Caco-2 (cell line): Measurements from ENCODE around the gene ABHD12B. TPM values are rescaled to one million over a fixed set of nuclear protein-coding genes. Genes with fewer than 3 reads are reported as not detected.

ENCODE experiments used
- BruUV-seq: library from RNA; stranded (reverse); fragments of 400-500 nt; replicated peaks from 2 replicates; lab custom pipeline; 2021; lab: Mats Ljungman, UMichigan
- CTCF ChIA-PET: fragments of 300-600 bp; sonication (Branson Sonifier 250); formaldehyde crosslinking; loops from one replicate; lab custom pipeline; 2022; ENCODE audit warnings: antibody characterized with exemption; lab: Charles Lee
- POLR2A ChIA-PET: fragments of 300-600 bp; sonication (Branson Sonifier 250); formaldehyde crosslinking; loops from one replicate; lab custom pipeline; 2022; ENCODE audit warnings: antibody characterized with exemption; lab: Charles Lee
- DNase-seq, 2 experiments: peaks; one replicate each; pipeline versions ENCODE4 v3.0.0 to v3.0.0-alpha.2; 2020 to 2022
- H3K27me3 ChIP-seq: replicated peaks from 2 replicates; pipeline ENCODE4 v1.6.0; 2011; ENCODE audit warnings: low read length; ENCODE audit not compliant: control insufficient read depth, insufficient read depth
- H3K36me3 ChIP-seq: 2 replicates; pipeline ENCODE4 v1.5.1; 2011; ENCODE audit warnings: low read length; ENCODE audit not compliant: control insufficient read depth, insufficient read depth
- H3K4me1 ChIP-seq: fragments of 250-450 bp; sonication (Bioruptor Pico); 2 replicates; pipeline ENCODE4 v1.5.1; 2020; ENCODE audit warnings: mild to moderate bottlenecking
- H3K4me3 ChIP-seq: 2 replicates; pipeline ENCODE4 v1.5.1; 2011; ENCODE audit warnings: low read depth, mild to moderate bottlenecking, control low read depth, low read length
- H3K9me3 ChIP-seq: fragments of 250-450 bp; sonication (Bioruptor Pico); 2 replicates; pipeline ENCODE4 v1.5.1; 2020; ENCODE audit warnings: mild to moderate bottlenecking, moderate library complexity
- H3K27ac Mint-ChIP-seq: one replicate; pipeline ENCODE4 v1.8.0; 2022; ENCODE audit warnings: mixed read lengths; ENCODE audit not compliant: unreplicated experiment
- H3K27me3 Mint-ChIP-seq: one replicate; pipeline ENCODE4 v1.8.0; 2022; ENCODE audit warnings: mixed read lengths; ENCODE audit not compliant: insufficient read depth, unreplicated experiment
- H3K36me3 Mint-ChIP-seq: one replicate; pipeline ENCODE4 v1.8.0; 2022; ENCODE audit warnings: mild to moderate bottlenecking, mixed read lengths; ENCODE audit not compliant: insufficient read depth, unreplicated experiment
- H3K4me1 Mint-ChIP-seq: one replicate; pipeline ENCODE4 v1.8.0; 2022; ENCODE audit warnings: low read depth, mixed read lengths; ENCODE audit not compliant: unreplicated experiment
- H3K4me3 Mint-ChIP-seq: one replicate; pipeline ENCODE4 v1.8.0; 2022; ENCODE audit warnings: mild to moderate bottlenecking, moderate library complexity, mixed read lengths; ENCODE audit not compliant: unreplicated experiment
- H3K9me3 Mint-ChIP-seq: one replicate; pipeline ENCODE4 v1.8.0; 2022; ENCODE audit warnings: mixed read lengths; ENCODE audit not compliant: unreplicated experiment
- CTCF ChIP-seq, 2 experiments: fragments of 200-600 bp in 1 of 2; IDR thresholded peaks; 1 replicate in 1 of 2; 2 replicates in 1 of 2; pipeline versions ENCODE4 v1.5.1 to v1.8.0; 2011 to 2022; ENCODE audit warnings: antibody characterized with exemption in 1 of 2, control low read depth in 1 of 2, inconsistent platforms in 1 of 2, low read depth in 1 of 2, low read length in 1 of 2, mild to moderate bottlenecking in 1 of 2, moderate library complexity in 1 of 2; ENCODE audit not compliant: insufficient read depth in 1 of 2, severe bottlenecking in 1 of 2, unreplicated experiment in 1 of 2
- intact Hi-C: fragments of 100-400 bp; cut with micrococcal nuclease; formaldehyde crosslinking; loops from one replicate; pipeline ENCODE4 v1.10.0; 2022; ENCODE audit not compliant: unreplicated experiment
- total RNA-seq: library from RNA; stranded (reverse); gene quantifications from 2 replicates; pipeline ENCODE4 v1.2.3, GENCODE V29; 2022

ABHD12B gene
- total RNA-seq, 1 experiment from 2014 or later = not detected

GRCh38 chr14:50854521-50854920, 17.3 kb upstream of the ABHD12B start:
- CTCF ChIA-PET = no interaction called here
- Histone ChIP-seq H3K9me3 (no peaks in the 10 kb centered on the region), H3K4me3 (no peak overlapping the region), H3K27me3 (no peaks in the 10 kb centered on the region), H3K4me1 (no peaks in the 10 kb centered on the region), H3K36me3 (no peaks in the 10 kb centered on the region)
- no peak for TF ChIP-seq CTCF (IDR thresholded peaks at IDR 0.05; ENCODE audit: insufficient read depth in 1 of 2, low read depth in 1 of 2, low read length in 1 of 2, severe bottlenecking in 1 of 2, unreplicated experiment in 1 of 2)
- Mint-ChIP-seq H3K27ac (no peak overlapping the region), H3K36me3 (no peaks in the 10 kb centered on the region), H3K4me3 (no peak overlapping the region), H3K4me1 (no peaks in the 10 kb centered on the region), H3K27me3 (no peaks in the 10 kb centered on the region), H3K9me3 (no peaks in the 10 kb centered on the region)
- no TSS peak for BruUV-seq
- intact Hi-C loops = no loop called here
- POLR2A ChIA-PET = no interaction called here
- no peak for DNase-seq

GRCh38 chr14:50855558-50855957, 16.3 kb upstream of the ABHD12B start:
- BruUV-seq = no TSS peak
- Histone ChIP-seq H3K27me3 (no peaks in the 10 kb centered on the region), H3K9me3 (no peaks in the 10 kb centered on the region), H3K4me1 (no peaks in the 10 kb centered on the region), H3K36me3 (no peaks in the 10 kb centered on the region), H3K4me3 (no peak overlapping the region)
- H3K27ac Mint-ChIP-seq = no peak overlapping the region
- CTCF ChIA-PET = interaction anchor here (0.6 to 0.7 kb wide), 2 partner anchors 126 to 206 kb away, joined by 3 read pairs; no protein-coding TSS in a partner anchor
- no peaks in the 10 kb centered on the region for H3K27me3 Mint-ChIP-seq
- DNase-seq = no peak
- no peaks in the 10 kb centered on the region for H3K36me3 Mint-ChIP-seq
- TF ChIP-seq CTCF (IDR thresholded peaks at IDR 0.05; ENCODE audit: insufficient read depth in 1 of 2, low read depth in 1 of 2, low read length in 1 of 2, severe bottlenecking in 1 of 2, unreplicated experiment in 1 of 2) = no peak
- no peaks in the 10 kb centered on the region for H3K4me1 Mint-ChIP-seq
- intact Hi-C loops = no loop called here
- H3K4me3 Mint-ChIP-seq = no peak overlapping the region
- H3K9me3 Mint-ChIP-seq = no peaks in the 10 kb centered on the region
- POLR2A ChIA-PET = no interaction called here

GRCh38 chr14:50856660-50857059, 15.2 kb upstream of the ABHD12B start:
- intact Hi-C loops = no loop called here
- no peaks in the 10 kb centered on the region for H3K9me3 ChIP-seq

More at GRCh38 chr14:50856660-50857059, 15.2 kb upstream of the ABHD12B start:
- H3K4me1 ChIP-seq = no peaks in the 10 kb centered on the region
- CTCF ChIA-PET = no interaction called here
- DNase-seq = no peak
- no peaks in the 10 kb centered on the region for H3K36me3 Mint-ChIP-seq
- no peak for TF ChIP-seq CTCF (IDR thresholded peaks at IDR 0.05; ENCODE audit: insufficient read depth in 1 of 2, low read depth in 1 of 2, low read length in 1 of 2, severe bottlenecking in 1 of 2, unreplicated experiment in 1 of 2)
- H3K4me3 ChIP-seq = no peak overlapping the region
- H3K27me3 ChIP-seq = no peaks in the 10 kb centered on the region
- no peaks in the 10 kb centered on the region for H3K36me3 ChIP-seq
- H3K4me3 Mint-ChIP-seq = no peak overlapping the region
- no peak overlapping the region for H3K27ac Mint-ChIP-seq
- H3K27me3 Mint-ChIP-seq = no peaks in the 10 kb centered on the region
- no peaks in the 10 kb centered on the region for H3K4me1 Mint-ChIP-seq
- no peaks in the 10 kb centered on the region for H3K9me3 Mint-ChIP-seq
- POLR2A ChIA-PET = no interaction called here
- BruUV-seq = no TSS peak
